Lower leg skin (tissue), 3 donors: ENCODE results near the gene NANS.

ENCODE experiments used
- CTCF ChIP-seq, 3 donors: fragments of 450-650 bp; IDR thresholded peaks; one replicate each; pipeline ENCODE4 v1.5.1; 2016; ENCODE audit warnings: antibody characterized with exemption in 3 of 3, mild to moderate bottlenecking in 3 of 3, moderate library complexity in 2 of 3
- POLR2A ChIP-seq, 2 donors: fragments of 450-650 bp; IDR thresholded peaks; one replicate each; pipeline ENCODE4 v1.6.1; 2016 to 2017; ENCODE audit warnings: antibody characterized with exemption in 2 of 2, mild to moderate bottlenecking in 1 of 2, moderate library complexity in 1 of 2

- TF ChIP-seq CTCF (IDR thresholded peaks at IDR 0.05) = no peak
- TF ChIP-seq POLR2A (IDR thresholded peaks at IDR 0.05) = no peak
Measured at GRCh38 chr9:98109052-98109451, 52.5 kb downstream of the NANS start.
